ENCODE measurements around the gene NCOA3.

Gene NCOA3

DNA sequence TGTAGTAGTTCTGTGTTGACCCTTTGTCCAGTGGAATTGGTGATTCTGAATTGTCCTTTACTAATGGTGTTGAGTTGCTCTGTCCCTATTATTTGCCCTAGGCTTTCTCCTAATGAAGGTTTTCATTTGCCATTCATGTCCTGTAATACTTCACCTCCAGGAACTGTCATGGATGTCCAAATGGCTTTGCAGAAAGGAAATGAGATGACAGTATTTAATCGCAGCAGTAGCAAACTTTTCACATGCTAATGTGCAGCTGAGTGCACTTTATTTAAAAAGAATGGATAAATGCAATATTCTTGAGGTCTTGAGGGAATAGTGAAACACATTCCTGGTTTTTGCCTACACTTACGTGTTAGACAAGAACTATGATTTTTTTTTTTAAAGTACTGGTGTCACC lies 152.2 kb downstream of the NCOA3 start:
- Histone ChIP-seq H3K4me3 (ENCODE audit: low read length) (no peak overlapping the region), H3K27me3 (ENCODE audit: control insufficient read depth, insufficient read depth, low read length) (no peaks in the 10 kb centered on the region), H3K36me3 (ENCODE audit: control insufficient read depth, insufficient read depth, low read length) (no peaks in the 10 kb centered on the region), H3K9ac (ENCODE audit: low read length) (no peak overlapping the region), H3K9me3 (ENCODE audit: control insufficient read depth, low read length) (no peaks in the 10 kb centered on the region), H3K4me1 (ENCODE audit: control insufficient read depth, insufficient read depth, low read length) (no peaks in the 10 kb centered on the region)

DNA sequence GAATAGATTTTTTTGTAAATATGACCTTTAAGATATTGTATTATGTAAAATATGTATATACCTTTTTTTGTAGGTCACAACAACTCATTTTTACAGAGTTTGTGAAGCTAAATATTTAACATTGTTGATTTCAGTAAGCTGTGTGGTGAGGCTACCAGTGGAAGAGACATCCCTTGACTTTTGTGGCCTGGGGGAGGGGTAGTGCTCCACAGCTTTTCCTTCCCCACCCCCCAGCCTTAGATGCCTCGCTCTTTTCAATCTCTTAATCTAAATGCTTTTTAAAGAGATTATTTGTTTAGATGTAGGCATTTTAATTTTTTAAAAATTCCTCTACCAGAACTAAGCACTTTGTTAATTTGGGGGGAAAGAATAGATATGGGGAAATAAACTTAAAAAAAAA lies 152.7 kb downstream of the NCOA3 start:
- Histone ChIP-seq H3K4me3 (ENCODE audit: low read length) (no peak overlapping the region), H3K36me3 (ENCODE audit: control insufficient read depth, insufficient read depth, low read length) (no peaks in the 10 kb centered on the region), H3K4me1 (ENCODE audit: control insufficient read depth, insufficient read depth, low read length) (no peaks in the 10 kb centered on the region), H3K9me3 (ENCODE audit: control insufficient read depth, low read length) (no peaks in the 10 kb centered on the region), H3K27me3 (ENCODE audit: control insufficient read depth, insufficient read depth, low read length) (no peaks in the 10 kb centered on the region), H3K9ac (ENCODE audit: low read length) (no peak overlapping the region)

DNA sequence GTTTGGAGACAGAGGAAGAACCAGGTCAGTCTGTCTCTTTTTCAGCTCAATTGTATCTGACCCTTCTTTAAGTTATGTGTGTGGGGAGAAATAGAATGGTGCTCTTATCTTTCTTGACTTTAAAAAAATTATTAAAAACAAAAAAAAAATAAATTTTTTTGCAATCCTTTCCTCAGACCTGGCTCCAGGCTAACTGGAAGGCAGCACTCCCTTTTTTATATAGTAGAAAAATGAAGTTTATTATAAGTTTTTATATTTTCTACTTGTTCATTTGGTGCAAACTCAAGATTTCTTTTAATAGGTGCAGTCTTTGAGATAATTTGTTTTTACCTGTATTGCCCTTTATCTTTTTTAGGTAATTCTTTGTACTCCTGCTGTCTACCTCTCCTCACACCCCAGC lies 153.9 kb downstream of the NCOA3 start:
- no peak overlapping the region for H3K4me3 ChIP-seq (ENCODE audit: low read length)
- no peak overlapping the region for H3K9ac ChIP-seq (ENCODE audit: low read length)
- H3K27me3 ChIP-seq (ENCODE audit: control insufficient read depth, insufficient read depth, low read length), result no peaks in the 10 kb centered on the region
- no peaks in the 10 kb centered on the region for H3K4me1 ChIP-seq (ENCODE audit: control insufficient read depth, insufficient read depth, low read length)
- no peaks in the 10 kb centered on the region for H3K9me3 ChIP-seq (ENCODE audit: control insufficient read depth, low read length)
- H3K36me3 ChIP-seq (ENCODE audit: control insufficient read depth, insufficient read depth, low read length), result no peaks in the 10 kb centered on the region

DNA sequence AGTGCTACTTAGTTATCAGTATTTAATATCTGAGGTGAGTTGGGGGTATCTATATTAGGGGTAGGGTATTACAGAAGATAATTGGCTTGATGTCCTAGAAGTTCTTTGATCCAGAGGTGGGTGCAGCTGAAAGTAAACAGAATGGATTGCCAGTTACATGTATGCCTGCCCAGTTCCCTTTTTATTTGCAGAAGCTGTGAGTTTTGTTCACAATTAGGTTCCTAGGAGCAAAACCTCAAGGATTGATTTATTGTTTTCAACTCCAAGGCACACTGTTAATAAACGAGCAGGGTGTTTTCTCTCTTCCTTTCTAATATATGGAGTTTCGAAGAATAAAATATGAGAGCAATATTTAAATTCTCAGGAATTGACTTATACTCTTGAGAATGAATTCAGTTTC lies 154.6 kb downstream of the NCOA3 start:
- H3K4me1 ChIP-seq (ENCODE audit: control insufficient read depth, insufficient read depth, low read length), result no peaks in the 10 kb centered on the region
- H3K9me3 ChIP-seq (ENCODE audit: control insufficient read depth, low read length), result no peaks in the 10 kb centered on the region
- H3K27me3 ChIP-seq (ENCODE audit: control insufficient read depth, insufficient read depth, low read length), result no peaks in the 10 kb centered on the region
- no peak overlapping the region for H3K9ac ChIP-seq (ENCODE audit: low read length)
- peaks cover 6% of the 10 kb centered on the region for H3K36me3 ChIP-seq (ENCODE audit: control insufficient read depth, insufficient read depth, low read length)
- H3K4me3 ChIP-seq (ENCODE audit: low read length), result no peak overlapping the region

DNA sequence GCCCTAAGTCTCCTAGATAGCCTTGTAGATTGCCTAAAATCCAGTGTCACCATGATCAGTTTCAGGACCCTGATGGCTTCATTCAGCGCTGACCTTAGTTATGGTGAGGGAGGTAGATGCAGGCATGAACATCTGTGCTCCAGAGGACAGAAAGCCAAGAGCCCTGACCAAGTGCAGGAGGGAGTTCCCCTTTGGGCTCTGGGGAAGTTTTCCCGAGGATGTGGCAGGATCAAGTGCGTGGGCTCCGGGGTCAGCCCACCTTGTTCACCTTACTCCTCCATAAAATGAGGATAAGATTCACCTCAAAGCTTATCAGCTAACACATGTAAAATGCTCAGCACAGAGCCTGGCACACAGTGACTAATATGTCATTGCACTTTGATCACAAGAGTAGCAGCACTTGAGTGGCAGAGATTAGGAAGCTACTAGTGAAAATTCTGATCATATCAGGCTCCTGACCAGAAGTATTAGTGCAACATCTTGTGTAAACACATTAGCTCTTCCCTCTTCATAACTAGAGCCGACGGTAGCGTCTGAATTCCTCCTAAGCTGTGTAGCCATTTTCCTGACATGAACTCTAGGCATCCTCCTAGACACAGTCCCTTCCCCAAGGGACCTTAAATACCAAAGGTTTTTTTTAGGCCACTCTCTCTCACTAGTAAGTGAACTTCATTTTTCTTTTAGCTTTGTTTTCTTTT lies 158.4 kb downstream of the NCOA3 start:
- Histone ChIP-seq H3K27me3 (ENCODE audit: control insufficient read depth, insufficient read depth, low read length) (no peaks in the 10 kb centered on the region), H3K4me1 (ENCODE audit: control insufficient read depth, insufficient read depth, low read length) (peaks cover 6% of the 10 kb centered on the region), H3K36me3 (ENCODE audit: control insufficient read depth, insufficient read depth, low read length) (peaks cover 14% of the 10 kb centered on the region), H3K4me3 (ENCODE audit: low read length) (no peak overlapping the region), H3K9ac (ENCODE audit: low read length) (no peak overlapping the region), H3K9me3 (ENCODE audit: control insufficient read depth, low read length) (no peaks in the 10 kb centered on the region)

DNA sequence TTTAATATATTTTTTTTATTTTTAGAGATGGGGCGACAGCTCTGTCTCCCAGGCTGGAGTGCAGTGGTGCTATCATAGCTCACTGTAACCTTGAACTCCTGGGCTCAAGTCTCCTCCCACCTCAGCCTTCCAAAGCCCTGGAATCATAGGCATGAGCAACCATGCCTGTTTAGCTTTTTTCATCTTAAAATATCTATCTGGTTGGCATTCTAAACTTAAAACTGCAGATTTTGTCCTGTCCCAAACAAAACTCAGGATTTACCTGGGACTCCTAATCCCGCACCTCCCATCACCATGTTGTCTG lies 158.9 kb downstream of the NCOA3 start:
- peaks cover 14% of the 10 kb centered on the region for H3K36me3 ChIP-seq (ENCODE audit: control insufficient read depth, insufficient read depth, low read length)
- H3K4me1 ChIP-seq (ENCODE audit: control insufficient read depth, insufficient read depth, low read length), result peaks cover 6% of the 10 kb centered on the region
- no peak overlapping the region for H3K4me3 ChIP-seq (ENCODE audit: low read length)
- no peaks in the 10 kb centered on the region for H3K27me3 ChIP-seq (ENCODE audit: control insufficient read depth, insufficient read depth, low read length)
- H3K9ac ChIP-seq (ENCODE audit: low read length), result no peak overlapping the region
- no peaks in the 10 kb centered on the region for H3K9me3 ChIP-seq (ENCODE audit: control insufficient read depth, low read length)

DNA sequence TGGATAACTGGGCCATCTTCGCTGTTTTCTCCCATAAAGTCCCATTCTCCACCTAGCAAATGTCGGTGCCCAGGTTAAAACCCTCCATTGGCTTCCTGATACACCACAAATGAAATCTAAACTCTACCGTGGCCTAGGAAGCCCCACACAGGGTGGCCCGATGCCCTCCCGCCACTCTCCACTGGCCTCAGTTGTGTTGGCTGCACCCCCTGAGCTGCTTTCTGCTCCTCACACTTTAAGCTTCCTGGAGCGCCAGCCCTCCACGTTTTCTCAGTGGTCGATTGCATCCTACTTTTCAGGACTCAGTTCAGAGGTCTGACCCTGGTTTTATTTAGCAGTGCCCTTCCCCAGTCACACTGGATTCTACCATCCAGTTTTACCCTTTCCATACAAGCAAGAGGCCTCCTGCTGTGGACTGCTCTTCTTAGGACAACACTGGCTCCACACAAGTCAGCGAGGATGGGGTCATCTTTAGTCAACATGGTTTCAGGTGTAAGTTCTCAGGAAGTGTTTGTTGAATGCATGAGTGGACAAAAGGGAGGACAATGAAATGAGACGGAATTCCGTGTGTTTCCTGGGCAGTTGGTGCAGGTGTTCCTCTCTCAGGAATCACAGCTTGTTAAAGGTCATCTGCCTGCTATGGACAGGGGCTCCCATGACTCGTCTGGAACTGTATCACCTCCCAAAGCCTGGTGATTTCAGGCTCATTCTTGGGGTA lies 159.5 kb downstream of the NCOA3 start:
- no peak overlapping the region for H3K4me3 ChIP-seq (ENCODE audit: low read length)
- peaks cover 14% of the 10 kb centered on the region for H3K36me3 ChIP-seq (ENCODE audit: control insufficient read depth, insufficient read depth, low read length)
- H3K4me1 ChIP-seq (ENCODE audit: control insufficient read depth, insufficient read depth, low read length), result peaks cover 6% of the 10 kb centered on the region
- H3K9me3 ChIP-seq (ENCODE audit: control insufficient read depth, low read length), result no peaks in the 10 kb centered on the region
- no peak overlapping the region for H3K9ac ChIP-seq (ENCODE audit: low read length)
- H3K27me3 ChIP-seq (ENCODE audit: control insufficient read depth, insufficient read depth, low read length), result no peaks in the 10 kb centered on the region

DNA sequence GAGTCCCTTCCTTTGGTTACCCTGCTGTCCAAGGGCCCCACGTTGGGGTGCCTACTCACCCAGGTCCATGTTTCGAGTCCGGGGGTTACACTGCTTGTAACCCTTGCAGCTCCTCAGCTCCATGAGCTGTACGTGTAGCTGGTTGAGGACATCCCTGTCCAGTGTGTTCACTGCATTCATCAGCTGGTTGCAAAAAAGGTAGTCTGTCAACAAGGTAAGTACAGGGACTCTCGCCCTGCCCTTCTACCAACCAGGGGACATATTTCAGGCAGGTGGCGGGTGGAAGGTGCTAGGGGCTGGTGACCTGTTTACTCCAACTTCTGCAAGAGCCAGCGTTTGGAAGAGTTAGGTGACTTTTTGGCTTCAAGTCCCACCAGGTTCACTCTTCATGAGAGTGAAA lies 160.0 kb downstream of the NCOA3 start:
- H3K36me3 ChIP-seq (ENCODE audit: control insufficient read depth, insufficient read depth, low read length), result peaks cover 14% of the 10 kb centered on the region
- H3K4me1 ChIP-seq (ENCODE audit: control insufficient read depth, insufficient read depth, low read length), result peaks cover 6% of the 10 kb centered on the region
- no peak overlapping the region for H3K4me3 ChIP-seq (ENCODE audit: low read length)
- no peak overlapping the region for H3K9ac ChIP-seq (ENCODE audit: low read length)
- H3K9me3 ChIP-seq (ENCODE audit: control insufficient read depth, low read length), result no peaks in the 10 kb centered on the region
- no peaks in the 10 kb centered on the region for H3K27me3 ChIP-seq (ENCODE audit: control insufficient read depth, insufficient read depth, low read length)

DNA sequence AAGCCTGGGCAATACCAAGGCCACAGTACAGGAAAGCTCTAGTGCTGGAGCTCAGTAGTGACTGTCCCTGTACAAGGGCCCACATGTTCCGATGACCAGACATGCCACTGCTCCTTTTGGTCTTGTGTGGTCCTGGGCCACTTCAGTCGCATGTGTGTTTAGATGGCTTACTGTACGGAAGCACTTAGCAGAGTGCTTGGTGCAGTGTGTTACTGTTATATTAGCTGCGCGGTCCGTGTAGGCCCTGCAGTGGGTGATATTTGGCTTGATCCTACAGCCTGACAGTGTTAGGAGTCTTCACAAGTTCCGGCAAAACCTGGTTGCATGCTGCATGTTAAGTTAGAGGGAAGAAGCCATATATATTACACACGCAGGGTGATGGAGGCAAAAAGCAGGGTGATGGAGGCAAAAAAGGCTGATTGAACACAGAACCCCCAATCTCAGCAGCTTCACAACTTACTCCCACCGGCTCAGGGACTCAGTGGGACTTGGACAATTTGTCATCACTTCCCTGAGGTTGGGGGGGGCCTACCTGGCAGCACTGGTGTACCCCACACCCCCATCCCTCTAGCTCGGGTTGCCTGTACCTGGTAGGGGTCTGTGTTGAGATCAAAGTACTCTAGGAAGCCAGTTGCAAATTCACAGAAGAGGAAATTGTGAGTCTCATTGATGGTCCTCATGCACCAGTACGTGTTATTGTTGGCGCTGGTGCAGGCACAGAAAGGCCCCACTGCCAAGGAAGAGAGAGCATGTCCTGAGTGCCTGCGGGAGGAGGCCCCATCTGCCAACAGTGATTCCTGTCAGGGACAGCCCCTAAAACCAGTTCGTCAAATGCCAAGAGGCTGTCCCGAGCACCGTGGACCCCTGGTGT lies 161.0 kb downstream of the NCOA3 start:
- Histone ChIP-seq H3K9ac (ENCODE audit: low read length) (no peak overlapping the region), H3K4me1 (ENCODE audit: control insufficient read depth, insufficient read depth, low read length) (peaks cover 6% of the 10 kb centered on the region), H3K4me3 (ENCODE audit: low read length) (no peak overlapping the region), H3K36me3 (ENCODE audit: control insufficient read depth, insufficient read depth, low read length) (peaks cover 14% of the 10 kb centered on the region), H3K27me3 (ENCODE audit: control insufficient read depth, insufficient read depth, low read length) (no peaks in the 10 kb centered on the region), H3K9me3 (ENCODE audit: control insufficient read depth, low read length) (no peaks in the 10 kb centered on the region)

DNA sequence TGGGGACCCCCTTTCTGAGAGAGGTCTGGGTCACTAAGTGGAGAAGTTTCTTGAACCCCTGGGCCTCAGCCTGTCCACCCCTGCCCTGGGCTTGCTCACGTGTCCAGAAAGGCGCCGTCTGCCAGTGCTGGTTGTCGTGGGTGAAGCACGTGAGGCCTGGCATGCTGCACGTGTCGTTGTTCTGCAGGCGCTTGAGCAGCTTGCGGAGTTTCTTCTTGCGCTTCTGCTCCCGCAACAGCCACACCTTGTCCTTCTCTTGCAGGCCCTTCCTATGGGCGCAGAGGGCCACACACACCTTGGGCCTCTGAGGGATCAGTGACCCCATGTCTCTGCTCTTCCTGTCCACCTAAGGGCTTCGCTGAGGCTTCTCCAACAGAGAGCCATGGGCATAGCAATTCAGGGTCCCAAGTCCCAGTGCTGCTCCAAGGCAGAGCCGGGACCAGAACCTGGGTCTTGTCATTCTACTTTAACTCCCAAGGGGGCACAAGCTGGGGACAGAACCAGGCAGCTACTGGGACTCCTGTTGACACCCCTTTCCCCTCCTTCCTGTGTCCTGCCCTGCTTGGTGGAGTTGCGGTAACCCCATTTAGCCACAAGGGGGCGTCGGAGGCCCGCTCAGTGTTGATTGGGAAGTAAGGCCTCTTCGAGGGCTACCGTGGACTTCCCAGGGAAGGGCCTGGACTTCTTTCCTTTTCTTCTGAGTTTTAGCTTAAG lies 161.8 kb downstream of the NCOA3 start:
- no peaks in the 10 kb centered on the region for H3K27me3 ChIP-seq (ENCODE audit: control insufficient read depth, insufficient read depth, low read length)
- H3K9me3 ChIP-seq (ENCODE audit: control insufficient read depth, low read length), result no peaks in the 10 kb centered on the region
- H3K9ac ChIP-seq (ENCODE audit: low read length), result no peak overlapping the region
- peaks cover 14% of the 10 kb centered on the region for H3K36me3 ChIP-seq (ENCODE audit: control insufficient read depth, insufficient read depth, low read length)
- peaks cover 6% of the 10 kb centered on the region for H3K4me1 ChIP-seq (ENCODE audit: control insufficient read depth, insufficient read depth, low read length)
- H3K4me3 ChIP-seq (ENCODE audit: low read length), result no peak overlapping the region

DNA sequence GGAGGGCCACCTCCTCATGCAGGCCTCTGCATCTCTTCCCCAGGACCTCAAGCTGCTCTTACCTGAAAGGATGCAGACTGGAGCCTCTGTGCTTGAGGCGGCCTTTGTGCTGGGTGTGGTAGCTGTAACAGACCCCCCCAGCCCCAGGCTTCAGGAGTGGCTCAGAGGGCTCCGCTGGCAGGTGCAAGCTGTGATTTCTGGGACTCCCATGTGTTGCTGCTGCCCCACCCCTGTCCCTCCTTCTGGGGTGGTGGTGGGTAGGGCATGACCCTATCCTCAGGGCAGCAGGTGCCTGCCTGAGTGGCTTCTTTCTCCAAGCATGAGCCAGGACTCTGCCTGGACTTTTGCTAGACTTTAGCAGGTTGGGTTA lies 162.4 kb downstream of the NCOA3 start:
- Histone ChIP-seq H3K36me3 (ENCODE audit: control insufficient read depth, insufficient read depth, low read length) (peaks cover 14% of the 10 kb centered on the region), H3K4me1 (ENCODE audit: control insufficient read depth, insufficient read depth, low read length) (peaks cover 6% of the 10 kb centered on the region), H3K9me3 (ENCODE audit: control insufficient read depth, low read length) (no peaks in the 10 kb centered on the region), H3K9ac (ENCODE audit: low read length) (no peak overlapping the region), H3K27me3 (ENCODE audit: control insufficient read depth, insufficient read depth, low read length) (no peaks in the 10 kb centered on the region), H3K4me3 (ENCODE audit: low read length) (no peak overlapping the region)

DNA sequence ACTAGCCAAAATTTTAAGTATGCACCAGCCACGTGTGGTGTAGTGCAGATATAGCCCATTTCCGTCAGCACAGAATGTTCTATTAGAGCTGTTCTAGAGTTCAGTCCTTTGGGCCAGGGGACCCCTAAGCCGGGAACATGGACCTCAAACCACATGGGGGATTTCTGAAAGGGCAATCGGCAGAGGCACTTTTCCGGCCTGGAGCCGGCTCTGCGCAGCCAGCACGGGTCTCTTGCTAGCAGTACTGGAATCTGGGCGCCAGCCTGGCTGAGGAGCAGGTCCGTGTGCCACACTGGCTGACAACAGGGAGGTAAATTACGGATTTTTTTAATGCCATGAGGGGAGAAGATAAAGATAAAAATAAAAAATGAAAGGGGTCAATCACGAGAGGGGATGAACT lies 163.1 kb downstream of the NCOA3 start:
- Histone ChIP-seq H3K4me3 (ENCODE audit: low read length) (no peak overlapping the region), H3K4me1 (ENCODE audit: control insufficient read depth, insufficient read depth, low read length) (peaks cover 6% of the 10 kb centered on the region), H3K9me3 (ENCODE audit: control insufficient read depth, low read length) (no peaks in the 10 kb centered on the region), H3K27me3 (ENCODE audit: control insufficient read depth, insufficient read depth, low read length) (no peaks in the 10 kb centered on the region), H3K36me3 (ENCODE audit: control insufficient read depth, insufficient read depth, low read length) (peaks cover 14% of the 10 kb centered on the region), H3K9ac (ENCODE audit: low read length) (no peak overlapping the region)
